Motor neuron (in vitro differentiated cells): Measurements from ENCODE around the gene PTK7. TPM values are rescaled to one million over a fixed set of nuclear protein-coding genes. Genes with fewer than 3 reads are reported as not detected.

Source experiments
- ATAC-seq, 8 experiments: fragments of 200-7000 bp; cut with Tn5 transposase; replicated peaks in 6 of 8; 2 replicates each; pipeline ENCODE4 v1.8.0; 2021; ENCODE audit warnings: mild to moderate bottlenecking in 8 of 8, moderate library complexity in 8 of 8
- H3K27ac ChIP-seq, 2 donors: fragments of 250-450 bp; sonication (Bioruptor Pico); 2 replicates each; pipeline ENCODE4 v1.9.0; 2021; ENCODE audit warnings: antibody characterized with exemption in 2 of 2, mild to moderate bottlenecking in 2 of 2, moderate library complexity in 1 of 2
- H3K4me1 ChIP-seq, 2 donors: fragments of 250-450 bp; sonication (Bioruptor Pico); replicated peaks in 1 of 2; 2 replicates each; pipeline ENCODE4 v1.6.1; 2021; ENCODE audit warnings: antibody characterized with exemption in 2 of 2, mild to moderate bottlenecking in 2 of 2, moderate library complexity in 1 of 2
- H3K4me3 ChIP-seq, 5 donors: fragments of 250-450 bp; sonication (Bioruptor Pico); 2 replicates each; pipeline ENCODE4 v1.9.0; 2021; ENCODE audit warnings: antibody characterized with exemption in 5 of 5, mild to moderate bottlenecking in 5 of 5, moderate library complexity in 4 of 5
- WGBS, 10 experiments: fragments of 450-650 bp; shearing (Covaris generic); methylation state at CpG; one replicate each; pipeline ENCODE4 v1.0.0; 2022; 5-methylcytosine and 5-hydroxymethylcytosine counted together
- in situ Hi-C, 9 experiments: fragments of 400-800 bp; cut with MboI; loops; one replicate each; pipeline ENCODE4 v1.15.0; 2021; ENCODE audit warnings: low sequenced_read_pairs in 9 of 9, low pct_unique_long_range_greater_than_20kb in 2 of 9; ENCODE audit not compliant: unreplicated experiment in 9 of 9
- total RNA-seq, 8 experiments: library from RNA; unstranded; fragments of 300-600 nt; gene quantifications; 2 replicates each; pipeline versions ENCODE4 v1.2.3 to v1.2.4, GENCODE V29; 2022

The PTK7 gene
- total RNA-seq, 8 experiments from 2014 or later = 27.2 to 197 (median 48.3) TPM

DNA sequence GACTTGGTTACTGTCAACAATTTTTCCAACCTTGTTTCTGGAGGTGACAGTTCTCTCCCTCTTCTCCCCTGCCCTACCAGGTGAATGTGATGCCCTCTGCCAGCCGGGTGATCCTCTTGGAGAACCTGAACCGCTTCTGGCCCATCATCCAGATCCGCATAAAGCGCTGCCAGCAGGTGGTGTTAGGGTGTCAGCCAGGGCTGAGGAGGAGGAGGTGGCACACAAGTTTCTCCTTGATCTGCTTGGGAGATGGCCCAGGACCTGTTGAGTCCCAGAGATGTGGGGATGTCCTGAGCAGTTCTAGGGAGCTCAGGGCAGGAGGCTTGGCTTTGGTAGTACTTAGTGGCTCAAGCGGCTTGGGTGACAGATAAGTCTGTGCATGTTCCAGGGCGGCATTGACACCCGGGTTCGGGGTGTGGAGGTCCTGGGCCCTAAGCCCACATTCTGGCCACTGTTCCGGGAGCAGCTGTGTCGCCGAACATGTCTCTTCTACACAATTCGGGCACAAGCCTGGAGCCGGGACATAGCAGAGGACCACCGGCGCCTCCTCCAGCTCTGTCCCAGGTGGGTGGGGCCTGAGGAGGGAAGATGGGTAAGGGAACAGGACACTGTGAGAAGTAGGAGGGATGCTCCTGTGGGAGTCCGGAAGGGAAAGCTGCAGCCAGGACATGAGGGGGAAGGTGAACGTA lies 127.1 kb downstream of the PTK7 start:
- ATAC-seq = no peak
- no peak overlapping the region for H3K4me3 ChIP-seq
- WGBS, 10 experiments = 80 to 100% (median 91%) methylated on average over 1 to 13 of the region's 17 CpGs; no CpG with 5 or more reads in 4 of the 10 experiments
- no peaks in the 10 kb centered on the region for H3K4me1 ChIP-seq
- in situ Hi-C loops = no loop called here
- no peak overlapping the region for H3K27ac ChIP-seq

- Histone ChIP-seq H3K4me1 (no peaks in the 10 kb centered on the region), H3K27ac (no peak overlapping the region), H3K4me3 (no peak overlapping the region)
- no peak for ATAC-seq
- in situ Hi-C loops = no loop called here
- 93 to 100% (median 100%) methylated on average over 1 to 6 of the region's 8 CpGs; no CpG with 5 or more reads in 5 of the 10 experiments for WGBS, 10 experiments
Observed at GRCh38 chr6:43203718-43204095, 127.6 kb downstream of the PTK7 start.

DNA sequence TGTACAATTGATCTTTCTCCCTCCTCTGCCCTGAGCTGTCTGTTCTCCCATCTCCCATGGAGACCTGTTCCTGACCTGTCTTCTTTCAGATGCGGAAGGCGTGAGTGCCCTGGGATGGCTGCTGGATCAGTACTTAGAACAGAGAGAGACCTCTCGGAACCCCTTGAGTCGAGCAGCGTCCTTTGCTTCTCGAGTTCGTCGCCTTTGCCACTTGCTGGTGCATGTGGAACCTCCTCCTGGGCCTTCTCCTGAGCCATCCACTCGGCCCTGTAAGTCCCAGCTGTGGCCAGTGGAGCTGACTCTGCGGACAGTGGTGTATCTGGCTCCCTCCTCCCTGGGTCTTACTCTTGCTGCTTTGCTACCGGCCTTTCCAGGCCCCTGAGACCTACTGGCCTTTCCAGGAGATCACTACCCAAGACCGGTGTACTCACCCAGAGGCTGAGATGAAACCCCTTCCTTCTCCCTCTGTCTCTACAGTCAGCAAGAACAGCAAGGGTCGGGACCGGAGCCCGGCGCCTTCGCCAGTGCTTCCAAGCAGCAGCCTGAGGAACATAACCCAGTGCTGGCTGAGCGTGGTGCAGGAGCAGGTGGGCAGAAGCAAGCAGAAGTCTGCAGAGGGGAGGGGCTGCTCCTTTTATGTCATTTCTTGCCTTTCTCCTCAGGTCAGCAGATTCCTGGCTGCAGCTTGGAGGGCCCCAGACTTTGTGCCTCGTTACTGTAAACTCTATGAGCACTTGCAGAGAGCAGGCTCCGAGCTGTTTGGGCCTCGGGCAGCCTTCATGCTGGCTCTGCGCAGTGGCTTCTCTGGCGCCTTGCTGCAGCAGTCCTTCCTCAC lies 128.4 kb downstream of the PTK7 start:
- no peaks in the 10 kb centered on the region for H3K4me1 ChIP-seq
- in situ Hi-C loops = no loop called here
- 73 to 100% (median 87%) methylated on average over 1 to 17 of the region's 23 CpGs; no CpG with 5 or more reads in 3 of the 10 experiments for WGBS, 10 experiments
- ATAC-seq = no peak
- H3K27ac ChIP-seq = no peak overlapping the region
- no peak overlapping the region for H3K4me3 ChIP-seq

- H3K4me1 ChIP-seq = no peaks in the 10 kb centered on the region
- in situ Hi-C loops = no loop called here
- no peak overlapping the region for H3K4me3 ChIP-seq
- H3K27ac ChIP-seq = no peak overlapping the region
- ATAC-seq = no peak
- WGBS, 10 experiments = 73 to 95% (median 85%) methylated on average over 1 to 7 of the region's 10 CpGs; no CpG with 5 or more reads in 2 of the 10 experiments
Observed at GRCh38 chr6:43205849-43206248, 129.7 kb downstream of the PTK7 start.

GRCh38 chr6:43207286-43207685 lies 131.2 kb downstream of the PTK7 start:
- WGBS, 10 experiments = 74 to 100% (median 90%) methylated on average over 1 to 2 of the region's 2 CpGs
- Histone ChIP-seq H3K4me3 (no peak overlapping the region), H3K4me1 (no peaks in the 10 kb centered on the region), H3K27ac (no peak overlapping the region)
- in situ Hi-C loops = no loop called here
- ATAC-seq = no peak

Other genes with a start within 250 kb of the PTK7 start
- 100 to 1,000 TPM in 5 of 8 experiments, 10 to 100 TPM in 3; 69.1 to 186 (median 109) TPM for gene RPL7L1, start 196.7 kb upstream of the PTK7 start, total RNA-seq
- gene PTCRA, start 160.3 kb upstream of the PTK7 start, total RNA-seq = under 1 TPM in 1 of 8 experiments, not detected in 7; 0.45 TPM
- gene CNPY3, start 146.8 kb upstream of the PTK7 start, total RNA-seq = 10 to 100 TPM; 29.6 to 49.1 (median 33.4) TPM
- gene GNMT, start 115.6 kb upstream of the PTK7 start, total RNA-seq = under 1 TPM in 6 of 8 experiments, not detected in 2; 0.11 to 0.62 (median 0.38) TPM
- gene PEX6, start 97.1 kb upstream of the PTK7 start, total RNA-seq = 10 to 100 TPM in 7 of 8 experiments, 1 to 10 TPM in 1; 8.6 to 24.3 (median 18.0) TPM
- gene PPP2R5D, start 91.7 kb upstream of the PTK7 start, total RNA-seq = 10 to 100 TPM; 18.4 to 40.4 (median 29.4) TPM
- 100 to 1,000 TPM in 2 of 8 experiments, 10 to 100 TPM in 6; 47.7 to 111 (median 72.7) TPM for gene MEA1, start 62.4 kb upstream of the PTK7 start, total RNA-seq
- gene KLHDC3, start 62.1 kb upstream of the PTK7 start, total RNA-seq = 100 to 1,000 TPM in 4 of 8 experiments, 10 to 100 TPM in 4; 63.1 to 135 (median 100) TPM
- gene RRP36, start 54.7 kb upstream of the PTK7 start, total RNA-seq = 10 to 100 TPM; 44.1 to 85.0 (median 65.1) TPM
- 10 to 100 TPM; 14.4 to 33.7 (median 25.1) TPM for gene CUL7, start 22.5 kb upstream of the PTK7 start, total RNA-seq
- gene MRPL2, start 16.9 kb upstream of the PTK7 start, total RNA-seq = 10 to 100 TPM; 25.0 to 81.6 (median 42.7) TPM
- gene KLC4, start 16.7 kb upstream of the PTK7 start, total RNA-seq = 10 to 100 TPM; 18.7 to 57.3 (median 32.7) TPM
- 10 to 100 TPM in 5 of 8 experiments, 1 to 10 TPM in 3; 8.5 to 25.9 (median 16.2) TPM for gene SRF, start 95.0 kb downstream of the PTK7 start, total RNA-seq
- gene CUL9, start 105.9 kb downstream of the PTK7 start, total RNA-seq = 10 to 100 TPM; 15.3 to 70.3 (median 23.3) TPM
- gene DNPH1, start 153.2 kb downstream of the PTK7 start, total RNA-seq = 10 to 100 TPM; 15.3 to 73.6 (median 33.9) TPM
- 10 to 100 TPM in 3 of 8 experiments, 1 to 10 TPM in 4, under 1 TPM in 1; 0.41 to 13.6 (median 8.4) TPM for gene TTBK1, start 167.2 kb downstream of the PTK7 start, total RNA-seq
- under 1 TPM in 5 of 8 experiments, not detected in 3; 0.23 to 0.78 (median 0.63) TPM for gene SLC22A7, start 221.9 kb downstream of the PTK7 start, total RNA-seq
- 1 to 10 TPM in 6 of 8 experiments, under 1 TPM in 2; 0.81 to 4.1 (median 2.0) TPM for gene CRIP3, start 232.5 kb downstream of the PTK7 start, total RNA-seq